ENCODE results near the gene PPP1R9A.

Gene PPP1R9A

GRCh38 chr7:95045236-95045923 lies 138.0 kb downstream of the PPP1R9A start:
- DNase-seq: no peak

- no peak for DNase-seq
Measured at GRCh38 chr7:95046494-95047240, 139.3 kb downstream of the PPP1R9A start.

- no peak for DNase-seq
Measured at GRCh38 chr7:95047291-95047690, 139.9 kb downstream of the PPP1R9A start.

- no peak for DNase-seq
Measured at GRCh38 chr7:95052566-95053094, 145.2 kb downstream of the PPP1R9A start.

GRCh38 chr7:95054386-95054785 lies 147.0 kb downstream of the PPP1R9A start:
- DNase-seq: no peak

- no peak for DNase-seq
Measured at GRCh38 chr7:95055295-95055694, 147.9 kb downstream of the PPP1R9A start.

GRCh38 chr7:95056107-95056739 lies 148.8 kb downstream of the PPP1R9A start:
- DNase-seq: no peak

- no peak for DNase-seq
Measured at GRCh38 chr7:95056901-95057300, 149.5 kb downstream of the PPP1R9A start.

GRCh38 chr7:95059842-95060313 lies 152.5 kb downstream of the PPP1R9A start:
- DNase-seq: no peak

- DNase-seq: no peak
Measured at GRCh38 chr7:95062901-95063300, 155.5 kb downstream of the PPP1R9A start.

GRCh38 chr7:95066737-95067530 lies 159.5 kb downstream of the PPP1R9A start:
- DNase-seq: no peak

GRCh38 chr7:95088536-95089215 lies 181.3 kb downstream of the PPP1R9A start:
- no peak for DNase-seq

GRCh38 chr7:95089414-95090315 lies 182.3 kb downstream of the PPP1R9A start:
- no peak for DNase-seq

- no peak for DNase-seq
Measured at GRCh38 chr7:95092324-95092723, 184.9 kb downstream of the PPP1R9A start.

GRCh38 chr7:95095259-95095965 lies 188.0 kb downstream of the PPP1R9A start:
- no peak for DNase-seq

GRCh38 chr7:95095966-95096540 lies 188.7 kb downstream of the PPP1R9A start:
- no peak for DNase-seq

GRCh38 chr7:95097291-95097690 lies 189.9 kb downstream of the PPP1R9A start:
- DNase-seq: no peak

GRCh38 chr7:95097851-95098250 lies 190.5 kb downstream of the PPP1R9A start:
- DNase-seq: no peak

- no peak for DNase-seq
Measured at GRCh38 chr7:95099106-95099505, 191.7 kb downstream of the PPP1R9A start.

GRCh38 chr7:95101422-95101821 lies 194.0 kb downstream of the PPP1R9A start:
- DNase-seq: no peak
